Measurements from ENCODE around the gene HIVEP3.

HIVEP3 gene

GRCh38 chr1:41856944-41857285 lies 61.8 kb downstream of the HIVEP3 start:
- TF ChIP-seq CTCF (IDR thresholded peaks at IDR 0.05; ENCODE audit: unreplicated experiment in 3 of 3), result no peak
- Mint-ChIP-seq H3K36me3 (ENCODE audit: low read depth) (no peaks in the 10 kb centered on the region), H3K4me1 (peaks cover 59% of the 10 kb centered on the region), H3K27me3 (ENCODE audit: low read depth) (no peaks in the 10 kb centered on the region), H3K27ac (peak overlapping the region; percentile 57 to 77 (median 73)), H3K9me3 (peaks cover 3% of the 10 kb centered on the region), H3K4me3 (no peak overlapping the region)

- Mint-ChIP-seq H3K27ac (peak overlapping the region; percentile 29 to 77 (median 57)), H3K4me1 (peaks cover 54% of the 10 kb centered on the region), H3K4me3 (no peak overlapping the region), H3K9me3 (peaks cover 3% of the 10 kb centered on the region), H3K36me3 (ENCODE audit: low read depth) (no peaks in the 10 kb centered on the region), H3K27me3 (ENCODE audit: low read depth) (no peaks in the 10 kb centered on the region)
- TF ChIP-seq CTCF (IDR thresholded peaks at IDR 0.05; ENCODE audit: unreplicated experiment in 3 of 3), result no peak
These were observed 62.4 kb downstream of the HIVEP3 start for GRCh38 chr1:41856151-41856943.

- peaks cover 47% of the 10 kb centered on the region for H3K4me1 Mint-ChIP-seq
- TF ChIP-seq CTCF (IDR thresholded peaks at IDR 0.05; ENCODE audit: unreplicated experiment in 3 of 3), result no peak
- H3K9me3 Mint-ChIP-seq, result peaks cover 3% of the 10 kb centered on the region
- no peaks in the 10 kb centered on the region for H3K36me3 Mint-ChIP-seq (ENCODE audit: low read depth)
- peaks cover 3% of the 10 kb centered on the region for H3K27me3 Mint-ChIP-seq (ENCODE audit: low read depth)
- no peak overlapping the region for H3K4me3 Mint-ChIP-seq
- H3K27ac Mint-ChIP-seq, result peak overlapping the region in 1 of 3 experiments; percentile 77
These were observed 63.0 kb downstream of the HIVEP3 start for GRCh38 chr1:41855713-41856112.

GRCh38 chr1:41853907-41854306 lies 64.8 kb downstream of the HIVEP3 start:
- peak overlapping the region in 1 of 3 experiments; percentile 34 for H3K27ac Mint-ChIP-seq
- peaks cover 3% of the 10 kb centered on the region for H3K9me3 Mint-ChIP-seq
- TF ChIP-seq CTCF (IDR thresholded peaks at IDR 0.05; ENCODE audit: unreplicated experiment in 3 of 3), result no peak
- peaks cover 44% of the 10 kb centered on the region for H3K4me1 Mint-ChIP-seq
- no peak overlapping the region for H3K4me3 Mint-ChIP-seq
- no peaks in the 10 kb centered on the region for H3K36me3 Mint-ChIP-seq (ENCODE audit: low read depth)
- H3K27me3 Mint-ChIP-seq (ENCODE audit: low read depth), result peaks cover 5% of the 10 kb centered on the region

GRCh38 chr1:41852091-41852490 lies 66.6 kb downstream of the HIVEP3 start:
- H3K27ac Mint-ChIP-seq, result no peak overlapping the region
- peaks cover 10% of the 10 kb centered on the region for H3K27me3 Mint-ChIP-seq (ENCODE audit: low read depth)
- H3K4me1 Mint-ChIP-seq, result peaks cover 34% of the 10 kb centered on the region
- no peak for TF ChIP-seq CTCF (IDR thresholded peaks at IDR 0.05; ENCODE audit: unreplicated experiment in 3 of 3)
- H3K36me3 Mint-ChIP-seq (ENCODE audit: low read depth), result no peaks in the 10 kb centered on the region
- H3K4me3 Mint-ChIP-seq, result no peak overlapping the region
- peaks cover 3% of the 10 kb centered on the region for H3K9me3 Mint-ChIP-seq

- no peak overlapping the region for H3K27ac Mint-ChIP-seq
These were observed 67.1 kb downstream of the HIVEP3 start for GRCh38 chr1:41851589-41851988.

More at GRCh38 chr1:41851589-41851988, 67.1 kb downstream of the HIVEP3 start:
- H3K4me3 Mint-ChIP-seq, result no peak overlapping the region
- H3K4me1 Mint-ChIP-seq, result peaks cover 29% of the 10 kb centered on the region
- H3K9me3 Mint-ChIP-seq, result peaks cover 3% of the 10 kb centered on the region
- TF ChIP-seq CTCF (IDR thresholded peaks at IDR 0.05; ENCODE audit: unreplicated experiment in 3 of 3), result no peak
- H3K36me3 Mint-ChIP-seq (ENCODE audit: low read depth), result no peaks in the 10 kb centered on the region
- peaks cover 10% of the 10 kb centered on the region for H3K27me3 Mint-ChIP-seq (ENCODE audit: low read depth)

All from nephron (organoid).